Nephron progenitor cell (in vitro differentiated cells): ENCODE results near the gene LILRA5.

Source experiments
- DNase-seq: peaks from one replicate; pipeline ENCODE4 v3.0.0; 2021
- H3K27ac Mint-ChIP-seq: 2 replicates; pipeline ENCODE4 v1.8.0; 2021; ENCODE audit warnings: mild to moderate bottlenecking, moderate library complexity, mixed read lengths
- H3K27me3 Mint-ChIP-seq: 2 replicates; pipeline ENCODE4 v1.8.0; 2021; ENCODE audit warnings: mild to moderate bottlenecking, low read depth, mixed read lengths; ENCODE audit not compliant: poor library complexity
- H3K36me3 Mint-ChIP-seq: 2 replicates; pipeline ENCODE4 v1.8.0; 2021; ENCODE audit warnings: low read depth, mixed read lengths
- H3K4me1 Mint-ChIP-seq: 2 replicates; pipeline ENCODE4 v1.8.0; 2021; ENCODE audit warnings: mixed read lengths
- H3K4me3 Mint-ChIP-seq: 2 replicates; pipeline ENCODE4 v1.8.0; 2021; ENCODE audit warnings: mild to moderate bottlenecking, moderate library complexity, mixed read lengths
- H3K9me3 Mint-ChIP-seq: 2 replicates; pipeline ENCODE4 v1.8.0; 2021; ENCODE audit warnings: mild to moderate bottlenecking, moderate library complexity, mixed read lengths
- TF ChIP-seq, protein P1 (sequence below): fragments of 200-600 bp; sonication (generic); IDR thresholded peaks from 2 replicates; pipeline ENCODE4 v1.5.0; 2021; ENCODE audit warnings: antibody characterized with exemption

The LILRA5 gene

DNA sequence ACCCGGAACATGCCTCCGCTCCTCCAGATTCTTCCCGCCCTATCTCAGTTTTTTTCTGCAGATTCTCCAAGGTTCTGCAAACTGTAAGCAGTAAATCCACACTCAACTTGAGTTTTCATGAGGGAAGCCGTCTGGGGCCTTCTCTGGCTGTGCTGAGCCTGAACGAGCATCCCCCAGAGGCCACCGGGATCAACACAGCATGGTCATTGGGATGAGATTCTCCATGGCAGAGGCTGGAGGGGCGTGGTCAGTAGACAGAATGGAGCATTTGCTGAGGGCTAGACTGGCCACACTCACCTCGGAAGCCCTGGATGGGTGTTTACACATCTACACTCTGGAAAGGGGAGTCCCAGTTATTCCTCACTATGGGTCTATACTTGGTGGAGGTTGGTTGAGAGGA lies 28.3 kb upstream of the LILRA5 start:
- Mint-ChIP-seq H3K4me1 (peaks cover 4% of the 10 kb centered on the region), H3K27me3 (peaks cover 15% of the 10 kb centered on the region), H3K4me3 (no peak overlapping the region), H3K36me3 (no peaks in the 10 kb centered on the region), H3K9me3 (peaks cover 61% of the 10 kb centered on the region), H3K27ac (no peak overlapping the region)
- no peak for DNase-seq
- TF ChIP-seq, protein P1, sequence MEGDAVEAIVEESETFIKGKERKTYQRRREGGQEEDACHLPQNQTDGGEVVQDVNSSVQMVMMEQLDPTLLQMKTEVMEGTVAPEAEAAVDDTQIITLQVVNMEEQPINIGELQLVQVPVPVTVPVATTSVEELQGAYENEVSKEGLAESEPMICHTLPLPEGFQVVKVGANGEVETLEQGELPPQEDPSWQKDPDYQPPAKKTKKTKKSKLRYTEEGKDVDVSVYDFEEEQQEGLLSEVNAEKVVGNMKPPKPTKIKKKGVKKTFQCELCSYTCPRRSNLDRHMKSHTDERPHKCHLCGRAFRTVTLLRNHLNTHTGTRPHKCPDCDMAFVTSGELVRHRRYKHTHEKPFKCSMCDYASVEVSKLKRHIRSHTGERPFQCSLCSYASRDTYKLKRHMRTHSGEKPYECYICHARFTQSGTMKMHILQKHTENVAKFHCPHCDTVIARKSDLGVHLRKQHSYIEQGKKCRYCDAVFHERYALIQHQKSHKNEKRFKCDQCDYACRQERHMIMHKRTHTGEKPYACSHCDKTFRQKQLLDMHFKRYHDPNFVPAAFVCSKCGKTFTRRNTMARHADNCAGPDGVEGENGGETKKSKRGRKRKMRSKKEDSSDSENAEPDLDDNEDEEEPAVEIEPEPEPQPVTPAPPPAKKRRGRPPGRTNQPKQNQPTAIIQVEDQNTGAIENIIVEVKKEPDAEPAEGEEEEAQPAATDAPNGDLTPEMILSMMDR, result no peak

DNA sequence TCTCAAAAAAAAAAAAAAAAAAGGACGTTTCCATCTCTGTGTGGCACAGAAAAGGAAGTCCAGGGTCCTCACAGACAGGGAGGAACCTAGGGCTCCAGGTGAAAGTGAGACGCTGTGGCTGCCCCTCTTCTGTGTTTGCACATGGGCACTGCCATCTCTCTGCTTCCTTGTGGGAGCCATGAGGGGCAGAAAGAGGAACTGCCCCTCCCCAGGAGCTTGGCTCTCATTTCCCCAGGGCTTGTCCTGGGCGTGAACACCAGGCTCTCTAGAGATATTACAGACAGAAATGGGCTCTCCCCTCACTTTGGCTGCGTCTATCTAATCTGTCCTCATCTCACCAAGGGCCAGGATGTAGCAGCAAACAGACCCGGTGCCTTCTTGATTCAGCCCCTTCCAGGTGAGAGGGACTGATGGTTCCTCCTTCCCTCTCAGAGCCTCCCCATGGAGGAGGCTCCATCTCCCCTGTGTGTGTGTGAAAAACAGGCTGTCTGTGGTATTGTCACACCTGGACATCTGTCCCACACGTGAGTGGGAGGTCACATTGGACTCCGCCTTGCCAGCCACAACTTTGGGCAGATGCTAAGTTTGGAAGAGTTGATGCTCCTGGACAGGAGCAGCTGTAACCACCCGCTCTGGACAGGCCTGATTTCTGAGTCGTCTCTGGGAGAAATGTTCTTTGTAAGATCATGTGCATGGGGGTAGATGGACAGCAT lies 26.8 kb upstream of the LILRA5 start:
- H3K27me3 Mint-ChIP-seq, result peaks cover 12% of the 10 kb centered on the region
- H3K9me3 Mint-ChIP-seq, result peaks cover 61% of the 10 kb centered on the region
- no peak for DNase-seq
- TF ChIP-seq, protein P1, result no peak
- H3K4me3 Mint-ChIP-seq, result no peak overlapping the region
- peaks cover 4% of the 10 kb centered on the region for H3K4me1 Mint-ChIP-seq
- no peak overlapping the region for H3K27ac Mint-ChIP-seq
- no peaks in the 10 kb centered on the region for H3K36me3 Mint-ChIP-seq

DNA sequence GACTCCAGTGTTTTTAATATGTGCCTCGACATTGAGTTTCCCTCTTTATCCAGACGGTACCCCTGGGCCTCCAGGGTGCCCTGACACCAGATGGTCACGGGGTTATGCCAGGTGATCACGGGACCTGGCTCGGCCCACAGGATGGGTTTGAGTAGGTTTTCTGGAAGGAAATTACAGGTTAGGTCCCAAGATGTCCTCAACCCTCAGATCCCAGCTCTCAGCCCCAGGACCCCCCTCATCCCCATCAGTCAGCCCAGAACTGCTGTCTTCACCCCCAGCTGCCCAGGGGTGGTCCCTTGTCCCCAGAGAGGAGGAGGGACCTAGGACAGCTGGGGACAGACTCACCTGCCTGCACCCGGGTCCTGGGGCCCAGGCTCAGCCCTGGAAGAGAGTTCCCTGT lies 25.6 kb upstream of the LILRA5 start:
- H3K36me3 Mint-ChIP-seq, result no peaks in the 10 kb centered on the region
- H3K27ac Mint-ChIP-seq, result no peak overlapping the region
- peaks cover 4% of the 10 kb centered on the region for H3K4me1 Mint-ChIP-seq
- no peak for DNase-seq
- peaks cover 52% of the 10 kb centered on the region for H3K9me3 Mint-ChIP-seq
- H3K27me3 Mint-ChIP-seq, result peaks cover 6% of the 10 kb centered on the region
- TF ChIP-seq, protein P1, result no peak
- no peak overlapping the region for H3K4me3 Mint-ChIP-seq

DNA sequence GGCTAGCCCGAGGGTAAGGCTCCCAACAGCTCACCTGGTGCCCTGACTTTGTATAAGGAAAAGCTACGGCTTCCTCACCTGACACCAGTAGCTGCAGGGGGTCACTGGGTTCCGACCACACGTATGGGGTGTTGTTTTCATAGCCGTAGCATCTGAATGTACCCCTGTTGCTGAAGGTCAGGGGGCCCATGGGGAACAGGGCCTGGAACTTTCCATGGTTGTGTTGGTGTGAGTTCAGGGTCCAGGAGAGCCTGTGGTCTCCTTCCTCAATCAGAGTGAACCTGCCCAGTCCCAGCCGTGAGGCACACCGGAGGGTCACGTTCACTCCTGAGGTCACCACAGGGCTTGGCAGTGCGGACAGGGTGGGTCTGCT lies 24.9 kb upstream of the LILRA5 start:
- peaks cover 4% of the 10 kb centered on the region for H3K4me1 Mint-ChIP-seq
- TF ChIP-seq, protein P1, result no peak
- H3K27ac Mint-ChIP-seq, result no peak overlapping the region

DNA sequence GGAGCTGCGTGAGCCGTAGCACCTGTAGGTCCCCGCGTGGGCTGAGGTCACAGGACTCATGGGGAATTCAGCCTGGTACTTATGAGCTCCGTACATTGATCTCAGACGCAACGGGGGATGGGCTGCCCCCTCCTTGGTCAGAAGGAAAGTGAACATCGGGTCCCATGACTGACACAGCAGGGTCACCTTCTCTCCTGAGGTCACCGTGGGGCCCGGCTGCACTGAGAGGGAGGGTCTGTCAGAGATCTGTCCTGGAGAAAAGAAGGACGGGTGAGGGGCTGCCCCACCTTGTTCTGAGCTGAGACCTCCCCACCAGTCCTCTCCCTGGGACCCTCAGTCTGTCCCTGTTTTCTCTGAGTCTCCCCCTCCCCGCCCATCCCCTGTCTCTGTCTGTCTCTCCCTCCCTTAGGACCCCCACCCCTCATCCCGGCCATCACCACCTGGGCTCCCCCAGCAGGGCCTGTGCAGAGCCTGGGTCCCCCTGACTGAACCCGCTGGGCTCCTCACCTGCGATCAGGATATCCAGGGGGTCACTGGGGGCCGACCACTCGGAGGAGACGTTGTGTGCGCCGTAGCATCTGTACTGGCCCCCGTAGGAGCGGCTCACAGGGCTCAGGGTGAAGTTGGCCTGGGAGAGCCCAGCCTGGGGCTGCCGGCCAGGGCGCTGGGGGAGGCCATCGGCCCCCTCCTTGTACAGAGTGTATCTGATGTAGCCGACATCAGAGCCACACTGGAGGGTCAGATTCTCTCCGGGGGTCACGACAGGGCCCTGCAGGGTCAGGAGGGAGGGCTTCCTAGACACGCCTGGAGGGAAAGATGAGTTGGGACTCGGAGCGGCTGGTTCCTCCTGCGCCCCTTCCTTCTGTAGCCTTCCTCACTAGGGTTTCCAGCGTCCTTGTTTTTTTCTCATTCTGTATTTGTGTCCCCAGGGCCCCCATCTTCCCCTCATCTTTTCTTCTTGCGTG lies 24.2 kb upstream of the LILRA5 start:
- Mint-ChIP-seq H3K36me3 (no peaks in the 10 kb centered on the region), H3K4me3 (no peak overlapping the region), H3K27me3 (peaks cover 12% of the 10 kb centered on the region), H3K4me1 (peaks cover 4% of the 10 kb centered on the region), H3K27ac (no peak overlapping the region), H3K9me3 (peaks cover 58% of the 10 kb centered on the region)
- TF ChIP-seq, protein P1, result no peak
- no peak for DNase-seq

More for the DNA sequence above, 24.9 kb upstream of the LILRA5 start:
- Mint-ChIP-seq H3K9me3 (peaks cover 54% of the 10 kb centered on the region), H3K36me3 (no peaks in the 10 kb centered on the region), H3K27me3 (peaks cover 9% of the 10 kb centered on the region), H3K4me3 (no peak overlapping the region)
- DNase-seq, result no peak
